GM06990 (cell line): ENCODE data around the gene GRIN2B.

ENCODE experiments used
- DNase-seq: peaks from one replicate; pipeline ENCODE4 v3.0.0-alpha.2; 2011; ENCODE audit not compliant: insufficient read length; ENCODE audit errors: extremely low read depth
- H3K27me3 ChIP-seq: replicated peaks from 2 replicates; pipeline ENCODE4 v1.6.0; 2011; ENCODE audit warnings: low read length; ENCODE audit not compliant: control insufficient read depth, insufficient read depth
- H3K36me3 ChIP-seq: 2 replicates; pipeline ENCODE4 v1.5.1; 2011; ENCODE audit warnings: low read length; ENCODE audit not compliant: control insufficient read depth, insufficient read depth
- H3K4me3 ChIP-seq: replicated peaks from 2 replicates; pipeline ENCODE4 v1.5.1; 2011; ENCODE audit warnings: low read depth, mild to moderate bottlenecking, control low read depth, low read length
- CTCF ChIP-seq: IDR thresholded peaks from 2 replicates; pipeline ENCODE4 v1.5.1; 2011; ENCODE audit warnings: low read length, control low read depth, mild to moderate bottlenecking, inconsistent platforms; ENCODE audit not compliant: insufficient read depth, poor library complexity, severe bottlenecking

The GRIN2B gene

GRCh38 chr12:13948621-13949020 lies 32.8 kb downstream of the GRIN2B start:
- TF ChIP-seq CTCF: no peak
- Histone ChIP-seq H3K36me3 (no peaks in the 10 kb centered on the region), H3K4me3 (no peak overlapping the region), H3K27me3 (no peaks in the 10 kb centered on the region; the same call in 1 of the 2 replicates)
- no peak for DNase-seq

DNA sequence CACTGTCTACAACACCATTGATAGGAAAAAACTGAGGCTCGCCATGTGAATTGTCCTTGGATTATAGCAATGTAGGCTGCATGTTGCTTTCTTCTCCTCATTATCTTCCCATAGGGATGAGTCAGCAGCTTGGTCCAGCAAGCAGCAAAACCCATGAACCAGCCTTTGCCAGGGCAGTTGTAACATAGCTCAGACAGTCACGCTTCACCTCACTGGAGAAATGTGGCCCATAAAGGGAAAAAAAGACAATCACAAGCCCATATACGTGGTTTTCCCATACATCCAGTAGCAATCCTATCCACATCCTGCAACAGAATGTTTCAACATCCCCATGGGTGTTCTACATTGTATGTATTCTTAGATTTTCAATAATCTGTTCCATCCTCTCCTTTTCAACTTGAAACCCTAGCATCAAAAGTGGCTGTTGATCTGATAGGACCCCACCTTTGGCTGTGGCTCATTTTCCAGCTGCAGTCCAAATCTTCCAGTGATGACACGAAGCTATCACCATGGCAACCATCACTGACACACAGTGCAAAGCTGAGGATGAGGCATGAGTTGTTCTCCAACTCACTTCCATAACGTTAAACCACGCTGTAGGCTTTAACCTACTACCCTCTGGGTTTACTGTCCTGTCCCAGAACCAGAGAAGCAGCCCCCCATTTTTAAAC lies 34.0 kb downstream of the GRIN2B start:
- Histone ChIP-seq H3K4me3 (no peak overlapping the region), H3K36me3 (no peaks in the 10 kb centered on the region), H3K27me3 (no peaks in the 10 kb centered on the region; the same call in 1 of the 2 replicates)
- no peak for DNase-seq
- TF ChIP-seq CTCF: no peak

GRCh38 chr12:13945641-13946040 lies 35.8 kb downstream of the GRIN2B start:
- Histone ChIP-seq H3K36me3 (no peaks in the 10 kb centered on the region), H3K27me3 (no peaks in the 10 kb centered on the region; the same call in 1 of the 2 replicates), H3K4me3 (no peak overlapping the region)
- TF ChIP-seq CTCF: no peak
- no peak for DNase-seq

- TF ChIP-seq CTCF: no peak
- Histone ChIP-seq H3K36me3 (no peaks in the 10 kb centered on the region), H3K27me3 (no peaks in the 10 kb centered on the region; the same call in 1 of the 2 replicates), H3K4me3 (no peak overlapping the region)
- no peak for DNase-seq
These were observed 36.2 kb downstream of the GRIN2B start for GRCh38 chr12:13945236-13945635.

DNA sequence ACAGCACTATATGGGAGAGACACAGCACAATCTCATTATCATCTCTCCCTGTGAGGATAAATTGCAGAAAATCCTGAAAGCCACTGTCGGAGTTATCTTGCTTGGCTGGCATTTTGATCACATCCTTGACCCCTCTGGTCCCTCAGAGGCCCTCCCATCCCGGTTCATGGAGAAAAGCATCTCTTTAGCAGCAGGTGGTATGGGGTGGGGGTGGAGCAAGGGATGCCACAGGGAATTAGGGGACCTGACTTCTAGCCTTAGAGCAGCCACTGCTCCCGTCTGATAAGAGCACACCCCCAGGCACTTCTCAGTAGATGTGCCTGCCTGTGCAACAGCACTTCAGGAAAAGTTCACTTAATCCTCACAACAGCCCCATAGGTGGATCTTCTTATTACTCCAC lies 38.6 kb downstream of the GRIN2B start:
- TF ChIP-seq CTCF: no peak
- no peak for DNase-seq
- Histone ChIP-seq H3K36me3 (no peaks in the 10 kb centered on the region), H3K4me3 (no peak overlapping the region), H3K27me3 (peaks cover 1% of the 10 kb centered on the region; the same call in 1 of the 2 replicates)
